GM18499 (cell line): ENCODE results near the gene COBLL1.

Source experiments
- ATAC-seq: cut with Tn5 transposase; IDR thresholded peaks from one replicate; pipeline ENCODE4 v1.9.1; 2021; ENCODE audit warnings: moderate number of reproducible peaks; ENCODE audit not compliant: insufficient read depth, unreplicated experiment

Gene COBLL1

GRCh38 chr2:164824872-164825271 is 16.8 kb downstream of the COBLL1 start:
- no peak for ATAC-seq

GRCh38 chr2:164823126-164823525 is 18.5 kb downstream of the COBLL1 start:
- ATAC-seq: no peak

GRCh38 chr2:164821338-164821737 is 20.3 kb downstream of the COBLL1 start:
- no peak for ATAC-seq

- ATAC-seq: no peak
Observed at GRCh38 chr2:164818149-164819136, 23.2 kb downstream of the COBLL1 start.

- ATAC-seq: no peak
Observed at GRCh38 chr2:164816900-164817299, 24.7 kb downstream of the COBLL1 start.

- no peak for ATAC-seq
Observed at GRCh38 chr2:164816046-164816445, 25.6 kb downstream of the COBLL1 start.

- no peak for ATAC-seq
Observed at GRCh38 chr2:164815071-164815793, 26.4 kb downstream of the COBLL1 start.

GRCh38 chr2:164813535-164813934 is 28.1 kb downstream of the COBLL1 start:
- no peak for ATAC-seq

- no peak for ATAC-seq
Observed at GRCh38 chr2:164812378-164812777, 29.2 kb downstream of the COBLL1 start.

GRCh38 chr2:164811819-164812218 is 29.8 kb downstream of the COBLL1 start:
- no peak for ATAC-seq

- ATAC-seq: no peak
Observed at GRCh38 chr2:164810843-164811242, 30.8 kb downstream of the COBLL1 start.

- no peak for ATAC-seq
Observed at GRCh38 chr2:164808776-164809175, 32.8 kb downstream of the COBLL1 start.

GRCh38 chr2:164803776-164804466 is 37.7 kb downstream of the COBLL1 start:
- no peak for ATAC-seq

GRCh38 chr2:164802095-164802707 is 39.4 kb downstream of the COBLL1 start:
- no peak for ATAC-seq

- ATAC-seq: no peak
Observed at GRCh38 chr2:164800572-164800971, 41.1 kb downstream of the COBLL1 start.

GRCh38 chr2:164797627-164798026 is 44.0 kb downstream of the COBLL1 start:
- no peak for ATAC-seq

- no peak for ATAC-seq
Observed at GRCh38 chr2:164796999-164797398, 44.6 kb downstream of the COBLL1 start.

- no peak for ATAC-seq
Observed at GRCh38 chr2:164794432-164795231, 47.0 kb downstream of the COBLL1 start.

GRCh38 chr2:164794016-164794415 is 47.6 kb downstream of the COBLL1 start:
- no peak for ATAC-seq

GRCh38 chr2:164793529-164793928 is 48.1 kb downstream of the COBLL1 start:
- no peak for ATAC-seq
